K562 (cell line): ENCODE results near the gene FGF12. TPM values are rescaled to one million over a fixed set of nuclear protein-coding genes. Genes with fewer than 3 reads are reported as not detected.

Source experiments
- ATAC-seq: fragments of 200-7000 bp; cut with Tn5 transposase; 3 replicates; pipeline ENCODE4 v1.9.1; 2020; ENCODE audit warnings: moderate library complexity
- BruUV-seq: library from RNA; stranded (reverse); fragments of 400-500 nt; replicated peaks from 2 replicates; lab custom pipeline; 2021; lab: Mats Ljungman, UMichigan
- CTCF ChIA-PET: fragments of 300-600 bp; formaldehyde crosslinking; extraction: SDS; loops from one replicate; lab custom pipeline; 2021; ENCODE audit warnings: low intra/inter-chr PET ratio; lab: Yijun Ruan, JAX
- POLR2A ChIA-PET: fragments of 300-600, 350-650 bp; sonication (Branson Sonifier 250); formaldehyde crosslinking; extraction: SDS; loops from one replicate; lab custom pipeline; 2021; ENCODE audit warnings: antibody characterized with exemption, inconsistent platforms; lab: Yijun Ruan, JAX
- DNase-seq, 4 experiments: peaks; one replicate each; pipeline versions ENCODE4 v3.0.0 to v3.0.0-alpha.2; 2011 to 2018; ENCODE audit warnings: low spot score in 3 of 4, mixed read lengths in 3 of 4; ENCODE audit errors: extremely low read depth in 1 of 4
- FAIRE-seq: peaks from 2 replicates; lab custom pipeline; 2011; peaks lifted over from hg19 to GRCh38; lab: Jason Lieb, UNC
- H2AFZ ChIP-seq: 2 replicates; pipeline ENCODE4 v1.6.0; 2011; ENCODE audit warnings: low read depth, low read length, control low read depth, inconsistent platforms
- H3K27ac ChIP-seq: fragments of 200-600 bp; 3 replicates; pipeline ENCODE4 v1.8.0; 2011; ENCODE audit warnings: low read depth, mild to moderate bottlenecking, control low read depth, inconsistent platforms, low read length, moderate library complexity, mixed read lengths; ENCODE audit errors: extremely low read depth
- H3K27me3 ChIP-seq, 2 experiments: fragments of 300-600 bp in 1 of 2; 2 replicates in 1 of 2; 3 replicates in 1 of 2; pipeline versions ENCODE4 v1.6.0 to v1.8.0; 2011; ENCODE audit warnings: inconsistent platforms in 2 of 2, low read length in 2 of 2, mild to moderate bottlenecking in 1 of 2, mixed read lengths in 1 of 2, moderate library complexity in 1 of 2; ENCODE audit not compliant: control insufficient read depth in 2 of 2, insufficient read depth in 2 of 2
- H3K36me3 ChIP-seq: fragments of 300-600 bp; 3 replicates; pipeline ENCODE4 v1.8.0; 2011; ENCODE audit warnings: mild to moderate bottlenecking, low read length, inconsistent platforms; ENCODE audit not compliant: control insufficient read depth, insufficient read depth
- H3K4me1 ChIP-seq, 2 experiments: fragments of 200-600 bp in 1 of 2; replicated peaks in 1 of 2; 2 replicates in 1 of 2; 3 replicates in 1 of 2; pipeline versions ENCODE4 v1.5.1 to v1.8.0; 2011; ENCODE audit warnings: inconsistent platforms in 2 of 2, low read length in 2 of 2, mild to moderate bottlenecking in 1 of 2, mixed read lengths in 1 of 2, moderate library complexity in 1 of 2; ENCODE audit not compliant: control insufficient read depth in 2 of 2, insufficient read depth in 2 of 2
- H3K4me2 ChIP-seq: 2 replicates; pipeline ENCODE4 v1.6.1; 2011; ENCODE audit warnings: low read length, control low read depth, inconsistent platforms, mixed read lengths; ENCODE audit not compliant: insufficient read depth
- H3K4me3 ChIP-seq: fragments of 200-600 bp; sonication (generic), shearing (Covaris generic); 2 replicates; pipeline ENCODE4 v1.5.1; 2016; ENCODE audit warnings: control low read depth, inconsistent platforms
- H3K79me2 ChIP-seq: fragments of 200-600 bp; 3 replicates; pipeline ENCODE4 v1.8.0; 2011; ENCODE audit warnings: low read length, inconsistent platforms; ENCODE audit not compliant: control insufficient read depth, insufficient read depth
- H3K9ac ChIP-seq, 2 experiments: 2 replicates each; pipeline versions ENCODE4 v1.6.0 to v1.6.1; 2011; ENCODE audit warnings: low read depth in 2 of 2, low read length in 2 of 2, control low read depth in 1 of 2, inconsistent platforms in 1 of 2, mild to moderate bottlenecking in 1 of 2, mixed read lengths in 1 of 2; ENCODE audit not compliant: insufficient read depth in 1 of 2
- H3K9me1 ChIP-seq: one replicate; pipeline ENCODE4 v1.6.0; 2011; ENCODE audit warnings: inconsistent platforms, mild to moderate bottlenecking, low read length, moderate library complexity; ENCODE audit not compliant: control insufficient read depth, insufficient read depth
- H3K9me3 ChIP-seq: replicated peaks from 2 replicates; pipeline ENCODE4 v1.5.1; 2011; ENCODE audit warnings: low read depth, low read length, inconsistent platforms; ENCODE audit not compliant: control insufficient read depth, insufficient read depth
- H4K20me1 ChIP-seq: replicated peaks from 2 replicates; pipeline ENCODE4 v1.6.1; 2011; ENCODE audit warnings: low read length, inconsistent platforms, mixed read lengths; ENCODE audit not compliant: control insufficient read depth, insufficient read depth
- ARID4B ChIP-seq: sonication (generic); formaldehyde crosslinking; IDR thresholded peaks from 2 replicates; pipeline ENCODE4 v1.8.0; 2022; ENCODE audit warnings: mild to moderate bottlenecking, missing genetic modification reagents
- BACH1 ChIP-seq: fragments of 200-800 bp; sonication (Bioruptor generic); IDR thresholded peaks from 2 replicates; pipeline ENCODE4 v1.6.1; 2016; ENCODE audit warnings: missing genetic modification characterization, missing compliant biosample characterization
- BCOR ChIP-seq: fragments of 450-650 bp; IDR thresholded peaks from 2 replicates; pipeline ENCODE4 v1.6.1; 2016
- C11orf30 ChIP-seq: fragments of 450-650 bp; IDR thresholded peaks from 2 replicates; pipeline ENCODE4 v1.6.1; 2016; ENCODE audit warnings: low read depth, mild to moderate bottlenecking
- E2F1 ChIP-seq: sonication (generic); formaldehyde crosslinking; IDR thresholded peaks from 2 replicates; pipeline ENCODE4 v1.8.1; 2023; ENCODE audit warnings: mild to moderate bottlenecking, missing genetic modification reagents, moderate library complexity
- GATAD2A ChIP-seq: fragments of 450-650 bp; IDR thresholded peaks from 2 replicates; pipeline ENCODE4 v1.6.1; 2017
- SMARCE1 ChIP-seq: fragments of 450-650 bp; IDR thresholded peaks from 2 replicates; pipeline ENCODE4 v1.7.1; 2016; ENCODE audit warnings: mild to moderate bottlenecking
- SNIP1 ChIP-seq: fragments of 450-650 bp; IDR thresholded peaks from 2 replicates; pipeline ENCODE4 v1.7.1; 2017; ENCODE audit warnings: low read depth, mild to moderate bottlenecking
- SRSF1 ChIP-seq: fragments of 200-400 bp; formaldehyde crosslinking; IDR thresholded peaks from 2 replicates; pipeline ENCODE4 v1.6.1; 2017; ENCODE audit warnings: mild to moderate bottlenecking, low read depth, low read length, moderate library complexity
- TSC22D4 ChIP-seq: fragments of 450-650 bp; IDR thresholded peaks from 2 replicates; pipeline ENCODE4 v1.6.1; 2016; ENCODE audit warnings: missing genetic modification characterization, missing biosample characterization, control low read depth
- ZC3H8 ChIP-seq: fragments of 450-650 bp; IDR thresholded peaks from 2 replicates; pipeline ENCODE4 v1.6.1; 2017
- ZNF282 ChIP-seq: sonication (generic); formaldehyde crosslinking; IDR thresholded peaks from 2 replicates; pipeline ENCODE4 v1.8.1; 2023; ENCODE audit warnings: missing genetic modification reagents
- ZNF384 ChIP-seq: IDR thresholded peaks from 2 replicates; pipeline ENCODE4 v1.6.1; 2012; ENCODE audit warnings: low read depth, low read length, improper control_type of control experiment
- WGBS: fragments of 100-300 bp; shearing (Covaris generic); methylation state at CpG from one replicate; pipeline ENCODE4 v1.1.6; 2016; ENCODE audit warnings: low coverage, mixed read lengths; ENCODE audit not compliant: insufficient coverage; ENCODE audit errors: missing lambda C conversion rate; 5-methylcytosine and 5-hydroxymethylcytosine counted together
- in situ Hi-C: fragments of 300-500 bp; cut with MboI; formaldehyde crosslinking; loops from 4 replicates; pipeline ENCODE4 v1.15.0; 2018; ENCODE audit warnings: inconsistent platforms, mixed read lengths
- intact Hi-C: fragments of 100-400 bp; cut with micrococcal nuclease; formaldehyde crosslinking; loops from 2 replicates; pipeline ENCODE4 v1.14.2; 2022
- polyA plus RNA-seq, 8 experiments: library from polyadenylated mRNA; depleted of rRNA in 4 of 8; stranded (reverse) in 5 of 8; unstranded in 3 of 8; fragments of >200 nt; fragmentation: Nextera tagmentation in 2 of 8; fragmentation: Illumina TruSeq in 1 of 8; extraction: Ambion mirVana in 2 of 8; extraction: Trizol in 1 of 8; gene quantifications; 2 replicates each; pipeline versions ENCODE4 v1.2.1 to v1.2.3, GENCODE V29; 2011 to 2014; ENCODE audit warnings: inconsistent platforms in 1 of 8, missing spikeins in 1 of 8
- total RNA-seq, 7 experiments: library from RNA; depleted of rRNA in 6 of 7; stranded (reverse); fragments of >200 nt in 6 of 7; fragmentation: Illumina TruSeq in 2 of 7; extraction: Trizol in 2 of 7; gene quantifications; 2 replicates each; pipeline versions ENCODE4 v1.2.1 to v1.2.3, GENCODE V29; 2011 to 2021; ENCODE audit warnings: low replicate concordance in 1 of 7

The FGF12 gene
- total and polyA plus RNA-seq, 9 of the 15 experiments (the other 6 are each of a cell fraction or from before 2014, with no cell fraction given) = not detected

GRCh38 chr3:192651836-192652512 lies 75.4 kb downstream of the FGF12 start:
- Histone ChIP-seq H4K20me1 (no peaks in the 10 kb centered on the region), H3K27me3 (no peaks in the 10 kb centered on the region), H3K9me3 (no peaks in the 10 kb centered on the region), H3K9me1 (no peaks in the 10 kb centered on the region), H3K4me3 (no peak overlapping the region)
- ATAC-seq = no peak
- DNase-seq = no peak
- intact Hi-C loops = no loop called here
- BruUV-seq = no TSS peak
- no peak for TF ChIP-seq ARID4B (CRISPR knock-in tag)
- TF ChIP-seq TSC22D4 (tag) = no peak
- no peak for TF ChIP-seq SRSF1
- no peak for TF ChIP-seq ZNF384
- TF ChIP-seq BCOR = no peak
- no peak for TF ChIP-seq SMARCE1
- TF ChIP-seq SNIP1 = no peak
- no peak for TF ChIP-seq BACH1 (tag)
- TF ChIP-seq ZNF282 = no peak
- no peak for TF ChIP-seq ZC3H8
- no peak for TF ChIP-seq GATAD2A
- no peak for TF ChIP-seq E2F1 (CRISPR knock-in tag)
- TF ChIP-seq C11orf30 = no peak
- TF ChIP-seq, all 486 proteins: peak for 0
- H3K4me2 ChIP-seq = no peak overlapping the region
- 3% methylated on average over 6 of the region's 6 CpGs for WGBS
- no peaks in the 10 kb centered on the region for H3K79me2 ChIP-seq
- no peaks in the 10 kb centered on the region for H3K4me1 ChIP-seq
- H3K27ac ChIP-seq = no peak overlapping the region
- no peak overlapping the region for H2AFZ ChIP-seq
- H3K9ac ChIP-seq = no peak overlapping the region
- POLR2A ChIA-PET = no interaction called here
- no peaks in the 10 kb centered on the region for H3K36me3 ChIP-seq
- CTCF ChIA-PET = no interaction called here
- FAIRE-seq = no peak
- in situ Hi-C loops = no loop called here
